Hippocampal formation (tissue), 2 donors: Measurements from ENCODE around the gene PSMD9.

Source experiments
- DNase-seq, 2 donors: peaks; one replicate each; lab custom pipeline; 2025; lab: John Stamatoyannopoulos, UW

PSMD9 gene

GRCh38 chr12:121955258-121956237, 67.0 kb downstream of the PSMD9 start:
- DNase-seq: no peak

- no peak for DNase-seq
Observed at GRCh38 chr12:121957861-121958515, 69.4 kb downstream of the PSMD9 start.

GRCh38 chr12:121958541-121959240, 70.1 kb downstream of the PSMD9 start:
- no peak for DNase-seq

GRCh38 chr12:121960541-121960940, 72.0 kb downstream of the PSMD9 start:
- DNase-seq: no peak

- DNase-seq: no peak
Observed at GRCh38 chr12:121961195-121961879, 72.7 kb downstream of the PSMD9 start.

- no peak for DNase-seq
Observed at GRCh38 chr12:121963341-121964018, 74.9 kb downstream of the PSMD9 start.

- DNase-seq: no peak
Observed at GRCh38 chr12:121964813-121965643, 76.4 kb downstream of the PSMD9 start.

GRCh38 chr12:121966959-121967358, 78.4 kb downstream of the PSMD9 start:
- DNase-seq: no peak
